Mucosa of rectum (tissue), 2 donors: ENCODE results near the gene UNC5A.

Experiments
- H3K27ac ChIP-seq, 2 donors: one replicate each; pipeline ENCODE4 v1.7.0; 2013; ENCODE audit warnings: inconsistent platforms in 2 of 2, low read depth in 2 of 2, low read length in 2 of 2
- H3K27me3 ChIP-seq, 2 donors: one replicate each; pipeline ENCODE4 v1.7.0; 2013; ENCODE audit warnings: low read length in 2 of 2; ENCODE audit not compliant: control insufficient read depth in 2 of 2, insufficient read depth in 2 of 2
- H3K36me3 ChIP-seq, 2 donors: one replicate each; pipeline ENCODE4 v1.7.0; 2013; ENCODE audit warnings: low read length in 2 of 2; ENCODE audit not compliant: control insufficient read depth in 2 of 2, insufficient read depth in 2 of 2
- H3K4me1 ChIP-seq, 2 donors: one replicate each; pipeline ENCODE4 v1.7.0; 2013; ENCODE audit warnings: low read length in 2 of 2, mild to moderate bottlenecking in 1 of 2; ENCODE audit not compliant: control insufficient read depth in 2 of 2, insufficient read depth in 2 of 2
- H3K4me3 ChIP-seq, 2 donors: one replicate each; pipeline ENCODE4 v1.7.0; 2013; ENCODE audit warnings: low read length in 2 of 2
- H3K9ac ChIP-seq, 2 donors: one replicate each; pipeline ENCODE4 v1.7.0; 2013; ENCODE audit warnings: low read length in 2 of 2, low read depth in 1 of 2, mild to moderate bottlenecking in 1 of 2
- H3K9me3 ChIP-seq, 2 donors: one replicate each; pipeline ENCODE4 v1.7.0; 2013; ENCODE audit warnings: low read length in 2 of 2; ENCODE audit not compliant: control insufficient read depth in 2 of 2
- donor health status: healthy.
- donor health status: Normal muscosa, but diverticular disease.

The UNC5A gene

DNA sequence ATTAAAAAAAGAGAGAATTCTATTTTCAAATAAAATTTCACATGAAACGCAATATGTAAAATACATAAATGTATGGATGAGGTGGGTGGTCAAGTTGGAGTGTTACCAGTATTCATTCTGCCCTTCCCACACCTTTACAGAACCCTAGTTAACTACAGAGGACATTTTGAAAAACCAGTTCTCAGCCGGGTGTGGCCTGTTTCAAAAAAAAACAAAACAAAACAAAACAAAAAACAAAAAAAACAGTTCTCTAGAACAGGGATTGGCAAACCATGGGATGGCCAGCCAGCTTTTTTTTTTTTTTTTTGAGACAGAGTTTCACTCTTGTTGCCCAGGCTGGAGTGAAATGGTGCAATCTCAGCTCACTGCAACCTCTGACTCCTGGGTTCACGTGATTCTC is 117.2 kb downstream of the UNC5A start:
- Histone ChIP-seq H3K36me3 (peaks cover 4 to 6% of the 10 kb centered on the region in 2 donors), H3K27me3 (no peaks in the 10 kb centered on the region), H3K4me1 (no peaks in the 10 kb centered on the region), H3K9ac (no peak overlapping the region), H3K9me3 (no peaks in the 10 kb centered on the region), H3K4me3 (no peak overlapping the region), H3K27ac (no peak overlapping the region)

DNA sequence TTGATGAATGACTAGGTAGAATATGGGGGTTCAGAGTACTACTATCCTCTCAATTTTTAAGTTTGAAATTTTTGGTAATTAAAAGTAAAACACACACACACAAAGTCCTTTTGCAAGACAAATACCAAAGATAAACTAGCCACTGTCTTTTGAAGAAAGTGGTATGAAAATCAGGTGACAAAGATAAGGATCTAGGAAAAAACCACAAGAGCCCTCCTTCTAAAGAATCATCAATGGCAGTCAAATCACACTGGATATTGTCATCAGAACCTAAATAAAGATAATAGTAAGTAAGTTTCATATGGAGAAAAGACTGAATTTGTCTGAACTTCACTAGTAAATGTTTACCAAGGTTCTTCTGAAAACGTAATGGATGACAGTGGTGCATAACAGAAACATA is 119.3 kb downstream of the UNC5A start:
- H3K9me3 ChIP-seq = no peaks in the 10 kb centered on the region
- H3K4me1 ChIP-seq = no peaks in the 10 kb centered on the region
- H3K36me3 ChIP-seq = peaks cover 9% of the 10 kb centered on the region in 2 donors
- H3K27ac ChIP-seq = no peak overlapping the region
- H3K27me3 ChIP-seq = no peaks in the 10 kb centered on the region
- no peak overlapping the region for H3K9ac ChIP-seq
- no peak overlapping the region for H3K4me3 ChIP-seq
